GM19351 (cell line): ENCODE data around the gene MED27.
A peak's percentile ranks its signal among the peaks of the same experiment; 100 is the strongest.

Source experiments
- ATAC-seq: cut with Tn5 transposase; IDR thresholded peaks from one replicate; pipeline ENCODE4 v1.9.1; 2021; ENCODE audit warnings: mild to moderate bottlenecking, moderate library complexity; ENCODE audit not compliant: unreplicated experiment

MED27 gene

GRCh38 chr9:132079391-132080091 lies at the start of gene MED27:
TSS of gene MED27 (minus strand) at chr9:132079867. CDS start at chr9:132079844, 23 bp downstream.
- ATAC-seq, result peak; percentile 93

GRCh38 chr9:132127888-132128534 lies 48.3 kb upstream of the MED27 start:
- ATAC-seq, result no peak

- ATAC-seq, result no peak
Measured at GRCh38 chr9:132126680-132127236, 47.1 kb upstream of the MED27 start.

GRCh38 chr9:132125944-132126679 lies 46.4 kb upstream of the MED27 start:
- no peak for ATAC-seq

- no peak for ATAC-seq
Measured at GRCh38 chr9:132125361-132125760, 45.7 kb upstream of the MED27 start.

- no peak for ATAC-seq
Measured at GRCh38 chr9:132124800-132125199, 45.1 kb upstream of the MED27 start.

- ATAC-seq, result no peak
Measured at GRCh38 chr9:132121021-132121420, 41.4 kb upstream of the MED27 start.

GRCh38 chr9:132117694-132118093 lies 38.0 kb upstream of the MED27 start:
- ATAC-seq, result no peak

- ATAC-seq, result no peak
Measured at GRCh38 chr9:132116583-132116982, 36.9 kb upstream of the MED27 start.

- no peak for ATAC-seq
Measured at GRCh38 chr9:132114102-132114707, 34.5 kb upstream of the MED27 start.

- no peak for ATAC-seq
Measured at GRCh38 chr9:132109291-132109690, 29.6 kb upstream of the MED27 start.

GRCh38 chr9:132108728-132109127 lies 29.1 kb upstream of the MED27 start:
- ATAC-seq, result no peak

GRCh38 chr9:132099741-132100407 lies 20.2 kb upstream of the MED27 start:
- no peak for ATAC-seq

GRCh38 chr9:132099167-132099566 lies 19.5 kb upstream of the MED27 start:
- no peak for ATAC-seq

- ATAC-seq, result no peak
Measured at GRCh38 chr9:132094314-132094791, 14.7 kb upstream of the MED27 start.

GRCh38 chr9:132090771-132091170 lies 11.1 kb upstream of the MED27 start:
- ATAC-seq, result no peak

- no peak for ATAC-seq
Measured at GRCh38 chr9:132087438-132088030, 7.9 kb upstream of the MED27 start.

GRCh38 chr9:132082188-132082587 lies 2.5 kb upstream of the MED27 start:
- no peak for ATAC-seq

- ATAC-seq, result no peak
Measured at GRCh38 chr9:132078699-132079356, 839 bp downstream of the MED27 start.
